ENCODE results near the gene LGSN. TPM values are rescaled to one million over a fixed set of nuclear protein-coding genes. Genes with fewer than 3 reads are reported as not detected.

LGSN gene
- total and polyA plus RNA-seq, 2 of the 8 experiments (the other 6 are each of a cell fraction or from before 2014, with no cell fraction given), result 0.08 TPM; not detected in 1

GRCh38 chr6:63307581-63308246 lies 12.1 kb downstream of the LGSN start (continued):
- TF ChIP-seq CTCF (IDR thresholded peaks at IDR 0.05; ENCODE audit: control extremely low read depth in 1 of 3, insufficient read depth in 1 of 3, low read depth in 1 of 3, low read length in 3 of 3) (peak in 2 of 3 experiments; percentile 43 to 73; a peak in 2 of 4 replicates), RXRA (IDR thresholded peaks at IDR 0.05; ENCODE audit: insufficient read depth, low read depth, low read length) (no peak), CHD7 (IDR thresholded peaks at IDR 0.05; ENCODE audit: insufficient replicate concordance, low read length) (no peak), PHF8 (conservative IDR thresholded peaks at IDR 0.05; ENCODE audit: low read depth, low read length) (no peak)

Data from H1 (cell line).